ENCODE data around the gene MCTP2.

DNA sequence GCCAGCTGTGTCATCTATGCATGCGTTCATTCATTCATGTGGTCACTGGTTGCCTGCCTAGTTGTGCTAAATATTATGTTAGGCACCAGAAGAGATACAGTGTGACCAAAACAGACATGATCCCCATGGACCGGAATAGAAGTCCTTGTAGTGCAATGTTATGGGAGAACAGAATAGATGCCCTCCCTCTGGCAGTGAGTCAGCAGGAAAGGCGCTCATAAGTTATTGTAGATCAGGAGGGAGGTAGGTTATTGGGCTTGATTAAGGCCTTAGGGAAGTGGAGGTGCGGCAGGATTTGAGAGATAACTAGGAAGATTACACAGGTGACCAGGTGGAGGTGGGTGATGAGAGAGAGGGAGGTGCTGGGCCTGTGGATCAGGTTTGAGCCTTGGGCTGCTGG, 5.2 kb downstream of the MCTP2 start:
- TF ChIP-seq TAL1 (IDR thresholded peaks at IDR 0.05) (no peak), CREM (IDR thresholded peaks at IDR 0.05; ENCODE audit: low read depth) (no peak), RBBP5 (IDR thresholded peaks at IDR 0.05; ENCODE audit: borderline replicate concordance, insufficient read depth, low read length, poor library complexity, severe bottlenecking) (no peak), MXI1 (IDR thresholded peaks at IDR 0.05; ENCODE audit: low read depth, low read length) (no peak)
- TF ChIP-seq, protein P1, sequence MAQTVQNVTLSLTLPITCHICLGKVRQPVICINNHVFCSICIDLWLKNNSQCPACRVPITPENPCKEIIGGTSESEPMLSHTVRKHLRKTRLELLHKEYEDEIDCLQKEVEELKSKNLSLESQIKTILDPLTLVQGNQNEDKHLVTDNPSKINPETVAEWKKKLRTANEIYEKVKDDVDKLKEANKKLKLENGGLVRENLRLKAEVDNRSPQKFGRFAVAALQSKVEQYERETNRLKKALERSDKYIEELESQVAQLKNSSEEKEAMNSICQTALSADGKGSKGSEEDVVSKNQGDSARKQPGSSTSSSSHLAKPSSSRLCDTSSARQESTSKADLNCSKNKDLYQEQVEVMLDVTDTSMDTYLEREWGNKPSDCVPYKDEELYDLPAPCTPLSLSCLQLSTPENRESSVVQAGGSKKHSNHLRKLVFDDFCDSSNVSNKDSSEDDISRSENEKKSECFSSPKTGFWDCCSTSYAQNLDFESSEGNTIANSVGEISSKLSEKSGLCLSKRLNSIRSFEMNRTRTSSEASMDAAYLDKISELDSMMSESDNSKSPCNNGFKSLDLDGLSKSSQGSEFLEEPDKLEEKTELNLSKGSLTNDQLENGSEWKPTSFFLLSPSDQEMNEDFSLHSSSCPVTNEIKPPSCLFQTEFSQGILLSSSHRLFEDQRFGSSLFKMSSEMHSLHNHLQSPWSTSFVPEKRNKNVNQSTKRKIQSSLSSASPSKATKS (CRISPR knock-in tag; IDR thresholded peaks at IDR 0.05): no peak
- TF ChIP-seq, protein P2, sequence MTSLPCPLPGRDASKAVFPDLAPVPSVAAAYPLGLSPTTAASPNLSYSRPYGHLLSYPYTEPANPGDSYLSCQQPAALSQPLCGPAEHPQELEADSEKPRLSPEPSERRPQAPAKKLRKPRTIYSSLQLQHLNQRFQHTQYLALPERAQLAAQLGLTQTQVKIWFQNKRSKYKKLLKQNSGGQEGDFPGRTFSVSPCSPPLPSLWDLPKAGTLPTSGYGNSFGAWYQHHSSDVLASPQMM (CRISPR knock-in tag; IDR thresholded peaks at IDR 0.05): no peak

All from K562 (cell line).